Endothelial cell of umbilical vein (primary cell): Measurements from ENCODE around the gene UBTD1. TPM values are rescaled to one million over a fixed set of nuclear protein-coding genes. Genes with fewer than 3 reads are reported as not detected.

ENCODE experiments used
- BruUV-seq: library from RNA; stranded (reverse); fragments of 400-500 nt; replicated peaks from 2 replicates; lab custom pipeline; 2021; lab: Mats Ljungman, UMichigan
- CTCF ChIA-PET: fragments of 300-600, 350-600 bp; sonication (Branson Sonifier 250); formaldehyde crosslinking; loops from one replicate; lab custom pipeline; 2021; ENCODE audit warnings: antibody characterized with exemption, inconsistent platforms; lab: Charles Lee
- POLR2A ChIA-PET: fragments of 300-600, 350-600 bp; sonication (Branson Sonifier 250); formaldehyde crosslinking; loops from one replicate; lab custom pipeline; 2021; ENCODE audit warnings: antibody characterized with exemption, inconsistent platforms; lab: Charles Lee
- DNase-seq: peaks from one replicate; pipeline ENCODE4 v3.0.0-alpha.2; 2011; ENCODE audit warnings: low read depth, low spot score
- FAIRE-seq: peaks from 2 replicates; lab custom pipeline; 2011; peaks lifted over from hg19 to GRCh38; lab: Jason Lieb, UNC
- H2AFZ ChIP-seq: 2 replicates; pipeline ENCODE4 v1.6.0; 2012; ENCODE audit warnings: low read depth, low read length, control low read depth, inconsistent platforms
- H3K27ac ChIP-seq: 2 replicates; pipeline ENCODE4 v1.5.1; 2011; ENCODE audit warnings: low read depth, mild to moderate bottlenecking, control low read depth, low read length, moderate library complexity; ENCODE audit not compliant: insufficient read depth
- H3K27me3 ChIP-seq, 2 experiments: 2 replicates each; pipeline versions ENCODE4 v1.6.0 to v1.6.1; 2011; ENCODE audit warnings: low read length in 2 of 2, mixed read lengths in 1 of 2; ENCODE audit not compliant: control insufficient read depth in 2 of 2, insufficient read depth in 2 of 2
- H3K36me3 ChIP-seq, 2 experiments: 2 replicates in 1 of 2; 3 replicates in 1 of 2; pipeline ENCODE4 v1.5.1; 2011; ENCODE audit warnings: low read length in 2 of 2, mild to moderate bottlenecking in 1 of 2, moderate library complexity in 1 of 2; ENCODE audit not compliant: control insufficient read depth in 2 of 2, insufficient read depth in 2 of 2; ENCODE audit errors: extremely low read depth in 1 of 2
- H3K4me1 ChIP-seq: 3 replicates; pipeline ENCODE4 v1.5.1; 2011; ENCODE audit warnings: mild to moderate bottlenecking, low read length; ENCODE audit not compliant: control insufficient read depth, insufficient read depth; ENCODE audit errors: extremely low read depth
- H3K4me2 ChIP-seq: 2 replicates; pipeline ENCODE4 v1.6.1; 2011; ENCODE audit warnings: low read length, control low read depth, mixed read lengths; ENCODE audit not compliant: insufficient read depth
- H3K4me3 ChIP-seq, 3 experiments: fragments of 200-600 bp in 1 of 3; sonication (generic), shearing (Covaris generic) in 1 of 3; replicated peaks in 1 of 3; 2 replicates each; pipeline ENCODE4 v1.5.1; 2011 to 2016; ENCODE audit warnings: control low read depth in 3 of 3, low read length in 3 of 3, mild to moderate bottlenecking in 2 of 3, inconsistent platforms in 1 of 3, low read depth in 1 of 3, moderate library complexity in 1 of 3; ENCODE audit not compliant: insufficient read depth in 1 of 3
- H3K79me2 ChIP-seq: 2 replicates; pipeline ENCODE4 v1.6.0; 2012; ENCODE audit warnings: low read length, inconsistent platforms; ENCODE audit not compliant: control insufficient read depth, insufficient read depth
- H3K9ac ChIP-seq: replicated peaks from 2 replicates; pipeline ENCODE3; 2011; ENCODE audit warnings: low read length, control low read depth; ENCODE audit not compliant: insufficient read depth; ENCODE audit errors: extremely low read depth
- H3K9me1 ChIP-seq: replicated peaks from 3 replicates; pipeline ENCODE4 v1.6.0; 2011; ENCODE audit warnings: mild to moderate bottlenecking, low read length; ENCODE audit not compliant: control insufficient read depth, insufficient read depth; ENCODE audit errors: extremely low read depth
- H3K9me3 ChIP-seq: replicated peaks from 2 replicates; pipeline ENCODE4 v1.5.1; 2012; ENCODE audit warnings: low read length, inconsistent platforms; ENCODE audit not compliant: control insufficient read depth, insufficient read depth
- H4K20me1 ChIP-seq: replicated peaks from 2 replicates; pipeline ENCODE3; 2011; ENCODE audit warnings: mild to moderate bottlenecking, low read length; ENCODE audit not compliant: control insufficient read depth, insufficient read depth; ENCODE audit errors: extremely low read depth
- CTCF ChIP-seq, 2 donors: IDR thresholded peaks; 1 replicate in 1 of 2; 2 replicates in 1 of 2; pipeline ENCODE4 v1.5.1; 2011; ENCODE audit warnings: low read length in 2 of 2, mild to moderate bottlenecking in 2 of 2, moderate library complexity in 2 of 2, control low read depth in 1 of 2, inconsistent platforms in 1 of 2, low read depth in 1 of 2; ENCODE audit not compliant: insufficient read depth in 1 of 2; ENCODE audit errors: extremely low read depth in 1 of 2
- EZH2 ChIP-seq: IDR thresholded peaks from 2 replicates; pipeline ENCODE4 v1.6.1; 2012; ENCODE audit warnings: borderline replicate concordance, low read depth, mild to moderate bottlenecking, moderate library complexity, low read length, inconsistent platforms; ENCODE audit not compliant: severe bottlenecking
- FOS ChIP-seq: IDR thresholded peaks from 2 replicates; pipeline ENCODE4 v1.6.1; 2011; ENCODE audit warnings: mild to moderate bottlenecking, low read length, moderate library complexity, borderline replicate concordance; ENCODE audit not compliant: insufficient read depth
- GATA2 ChIP-seq: IDR thresholded peaks from 2 replicates; pipeline ENCODE4 v1.7.0; 2011; ENCODE audit warnings: low read depth, mild to moderate bottlenecking, moderate library complexity, mixed read lengths, low read length; ENCODE audit not compliant: insufficient read length, insufficient read depth
- JUN ChIP-seq: IDR thresholded peaks from 2 replicates; pipeline ENCODE4 v1.6.1; 2011; ENCODE audit warnings: borderline replicate concordance, low read depth; ENCODE audit not compliant: insufficient read length, insufficient read depth
- MYC ChIP-seq: IDR thresholded peaks from one replicate; pipeline ENCODE4 v1.6.1; 2011; ENCODE audit warnings: mild to moderate bottlenecking, low read depth, low read length
- POLR2A ChIP-seq: IDR thresholded peaks from 2 replicates; pipeline ENCODE4 v1.6.1; 2012; ENCODE audit warnings: low read depth, mild to moderate bottlenecking, control low read depth, low read length
- POLR2AphosphoS5 ChIP-seq: IDR thresholded peaks from 2 replicates; pipeline ENCODE4 v1.6.1; 2012; ENCODE audit warnings: low read depth, mild to moderate bottlenecking, control low read depth, low read length, moderate library complexity; ENCODE audit not compliant: insufficient read depth
- dilution Hi-C: fragments of 300-500 bp; cut with MboI; formaldehyde crosslinking; loops from one replicate; pipeline ENCODE4 v1.15.0; 2019; ENCODE audit warnings: low sequenced_read_pairs; ENCODE audit not compliant: extremely low pct_ligation_motif_present
- intact Hi-C: fragments of 100-400 bp; cut with micrococcal nuclease; formaldehyde crosslinking; loops from one replicate; pipeline ENCODE4 v1.10.0; 2022
- polyA plus RNA-seq, 4 experiments: library from polyadenylated mRNA; depleted of rRNA in 3 of 4; stranded (reverse) in 3 of 4; unstranded in 1 of 4; fragments of >200 nt; gene quantifications; 2 replicates each; pipeline versions ENCODE4 v1.2.1 to v1.2.3, GENCODE V29; 2011 to 2012; ENCODE audit warnings: missing spikeins in 1 of 4
- total RNA-seq: library from RNA; stranded (reverse); gene quantifications from 2 replicates; pipeline ENCODE4 v1.2.3, GENCODE V29; 2021
- TF ChIP-seq, protein P1 (sequence below): IDR thresholded peaks from 2 replicates; pipeline ENCODE4 v1.6.1; 2011; ENCODE audit not compliant: insufficient read depth, insufficient read length

The UBTD1 gene
- total and polyA plus RNA-seq, 2 donors (not counting 3 experiments of a cell fraction or from before 2014, with no cell fraction given): 42.6 to 63.7 TPM

DNA sequence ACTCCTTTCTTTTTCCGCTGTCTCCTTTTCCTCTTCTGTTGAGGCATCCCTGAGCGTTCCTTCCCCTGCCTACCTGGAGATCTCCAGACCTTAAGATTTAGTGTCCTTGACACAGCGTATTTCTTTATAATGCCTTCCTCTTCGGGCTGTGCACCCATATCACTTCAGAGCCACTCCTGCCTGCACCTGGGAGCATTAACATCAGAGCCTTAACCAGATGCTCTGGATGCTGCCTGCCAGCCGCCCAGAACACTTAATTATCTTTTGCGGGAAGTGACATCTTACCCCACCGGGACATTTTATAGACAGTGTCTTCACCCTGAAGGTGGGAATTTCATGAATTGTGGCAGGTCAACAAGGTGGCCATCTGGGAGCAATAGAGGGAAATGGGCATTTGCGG lies 24.2 kb downstream of the UBTD1 start:
- ChIA-PET CTCF (interaction anchor here (1.0 to 3.1 kb wide), 2 partner anchors 11 to 31 kb away, joined by 3 to 11 read pairs; no protein-coding TSS in a partner anchor), POLR2A (no interaction called here)
- FAIRE-seq (no peak), DNase-seq (no peak)
- H3K36me3 ChIP-seq: no peaks in the 10 kb centered on the region
- BruUV-seq: no TSS peak
- no peak overlapping the region for H3K4me3 ChIP-seq
- peaks cover 17% of the 10 kb centered on the region for H3K4me1 ChIP-seq
- H4K20me1 ChIP-seq: no peaks in the 10 kb centered on the region
- no peak overlapping the region for H3K4me2 ChIP-seq
- intact Hi-C loops (no loop called here), dilution Hi-C loops (no loop called here)
- H3K9me1 ChIP-seq: no peaks in the 10 kb centered on the region
- H3K27me3 ChIP-seq: no peaks in the 10 kb centered on the region
- H3K27ac ChIP-seq: no peak overlapping the region
- TF ChIP-seq, protein P1, sequence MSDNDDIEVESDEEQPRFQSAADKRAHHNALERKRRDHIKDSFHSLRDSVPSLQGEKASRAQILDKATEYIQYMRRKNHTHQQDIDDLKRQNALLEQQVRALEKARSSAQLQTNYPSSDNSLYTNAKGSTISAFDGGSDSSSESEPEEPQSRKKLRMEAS: no peak
- TF ChIP-seq EZH2 (no peak), JUN (no peak), FOS (no peak), MYC (no peak), GATA2 (no peak), POLR2AphosphoS5 (no peak), POLR2A (no peak)
- H3K9me3 ChIP-seq: no peaks in the 10 kb centered on the region
- H3K79me2 ChIP-seq: peaks cover 15% of the 10 kb centered on the region
- no peak overlapping the region for H2AFZ ChIP-seq
- H3K9ac ChIP-seq: no peak overlapping the region

GRCh38 chr10:97525086-97525485 lies 26.4 kb downstream of the UBTD1 start:
- FAIRE-seq (no peak), DNase-seq (no peak)
- POLR2A ChIA-PET: no interaction called here
- Histone ChIP-seq H4K20me1 (no peaks in the 10 kb centered on the region), H3K79me2 (peaks cover 11% of the 10 kb centered on the region), H3K4me1 (no peaks in the 10 kb centered on the region), H3K36me3 (peaks cover 0 to 2% of the 10 kb centered on the region in 2 experiments), H3K9me1 (no peaks in the 10 kb centered on the region), H3K27me3 (no peaks in the 10 kb centered on the region), H3K4me3 (no peak overlapping the region), H3K9ac (no peak overlapping the region), H3K4me2 (no peak overlapping the region), H3K9me3 (no peaks in the 10 kb centered on the region), H2AFZ (no peak overlapping the region), H3K27ac (no peak overlapping the region)
- CTCF ChIA-PET: interaction anchor here (1.7 kb wide), 1 partner anchor 9 kb away, joined by 8 read pairs; no protein-coding TSS in a partner anchor
- dilution Hi-C loops (no loop called here), intact Hi-C loops (no loop called here)
- TF ChIP-seq GATA2 (no peak), CTCF (IDR thresholded peaks at IDR 0.05; ENCODE audit: extremely low read depth in 1 of 2, insufficient read depth in 1 of 2, low read depth in 1 of 2, low read length in 2 of 2) (no peak), JUN (no peak), FOS (no peak), MYC (no peak), EZH2 (no peak), POLR2AphosphoS5 (no peak), POLR2A (no peak)
- TF ChIP-seq, protein P1: no peak
- no TSS peak for BruUV-seq
